ENCODE results near the gene CACNB2. TPM values are rescaled to one million over a fixed set of nuclear protein-coding genes. Genes with fewer than 3 reads are reported as not detected.

The CACNB2 gene
- total RNA-seq, 1 experiment from 2014 or later = 34.1 TPM

GRCh38 chr10:18483516-18484186 is 343.4 kb downstream of the CACNB2 start:
- intact Hi-C loops (cut with micrococcal nuclease; ENCODE audit: unreplicated experiment) = no loop called here
- no peak overlapping the region for H3K4me3 ChIP-seq (ENCODE audit: low read depth, low read length, poor library complexity, severe bottlenecking)
- no TSS peak for BruUV-seq (replicated peaks)
- H3K4me1 ChIP-seq (ENCODE audit: insufficient read depth, low read length, poor library complexity, severe bottlenecking) = no peaks in the 10 kb centered on the region
- TF ChIP-seq EZH2 (IDR thresholded peaks at IDR 0.05; ENCODE audit: borderline replicate concordance, low read depth, low read length, poor library complexity, severe bottlenecking) (no peak), CTCF (conservative IDR thresholded peaks at IDR 0.05; ENCODE audit: low read depth, low read length) (no peak)
- ChIA-PET POLR2A (ENCODE audit: low non-redundant PET) (interaction anchor here (0.6 kb wide), 1 partner anchor 1685 kb away, joined by 5 read pairs; no protein-coding TSS in a partner anchor), CTCF (no interaction called here)
- no peaks in the 10 kb centered on the region for H3K36me3 ChIP-seq (ENCODE audit: insufficient read depth, low read length, poor library complexity, severe bottlenecking)
- H3K9me3 ChIP-seq (ENCODE audit: low read depth, low read length, poor library complexity, severe bottlenecking) = no peaks in the 10 kb centered on the region
- no peak overlapping the region for H3K27ac ChIP-seq (ENCODE audit: low read depth, low read length, poor library complexity, severe bottlenecking)
- DNase-seq (ENCODE audit: low spot score) = peak; percentile 5
- H3K27me3 ChIP-seq (replicated peaks; ENCODE audit: insufficient read depth, low read depth, low read length, poor library complexity) = no peaks in the 10 kb centered on the region

GRCh38 chr10:18486438-18486837 is 346.2 kb downstream of the CACNB2 start:
- BruUV-seq (replicated peaks) = no TSS peak
- intact Hi-C loops (cut with micrococcal nuclease; ENCODE audit: unreplicated experiment) = no loop called here
- TF ChIP-seq CTCF (conservative IDR thresholded peaks at IDR 0.05; ENCODE audit: low read depth, low read length) = no peak
- H3K27ac ChIP-seq (ENCODE audit: low read depth, low read length, poor library complexity, severe bottlenecking) = no peak overlapping the region
- H3K4me1 ChIP-seq (ENCODE audit: insufficient read depth, low read length, poor library complexity, severe bottlenecking) = no peaks in the 10 kb centered on the region
- CTCF ChIA-PET = no interaction called here
- no peaks in the 10 kb centered on the region for H3K36me3 ChIP-seq (ENCODE audit: insufficient read depth, low read length, poor library complexity, severe bottlenecking)
- H3K9me3 ChIP-seq (ENCODE audit: low read depth, low read length, poor library complexity, severe bottlenecking) = no peaks in the 10 kb centered on the region
- POLR2A ChIA-PET (ENCODE audit: low non-redundant PET) = no interaction called here
- H3K4me3 ChIP-seq (ENCODE audit: low read depth, low read length, poor library complexity, severe bottlenecking) = no peak overlapping the region
- no peak for DNase-seq (ENCODE audit: low spot score)
- H3K27me3 ChIP-seq (replicated peaks; ENCODE audit: insufficient read depth, low read depth, low read length, poor library complexity) = no peaks in the 10 kb centered on the region

- ChIA-PET POLR2A (ENCODE audit: low non-redundant PET) (no interaction called here), CTCF (no interaction called here)
- H3K36me3 ChIP-seq (ENCODE audit: insufficient read depth, low read length, poor library complexity, severe bottlenecking) = no peaks in the 10 kb centered on the region
- no peaks in the 10 kb centered on the region for H3K9me3 ChIP-seq (ENCODE audit: low read depth, low read length, poor library complexity, severe bottlenecking)
- DNase-seq (ENCODE audit: low spot score) = no peak
- no peak for TF ChIP-seq EZH2 (IDR thresholded peaks at IDR 0.05; ENCODE audit: borderline replicate concordance, low read depth, low read length, poor library complexity, severe bottlenecking)
- no peak for TF ChIP-seq CTCF (conservative IDR thresholded peaks at IDR 0.05; ENCODE audit: low read depth, low read length)
- no TSS peak for BruUV-seq (replicated peaks)
- no peaks in the 10 kb centered on the region for H3K27me3 ChIP-seq (replicated peaks; ENCODE audit: insufficient read depth, low read depth, low read length, poor library complexity)
- no peaks in the 10 kb centered on the region for H3K4me1 ChIP-seq (ENCODE audit: insufficient read depth, low read length, poor library complexity, severe bottlenecking)
- H3K4me3 ChIP-seq (ENCODE audit: low read depth, low read length, poor library complexity, severe bottlenecking) = no peak overlapping the region
- H3K27ac ChIP-seq (ENCODE audit: low read depth, low read length, poor library complexity, severe bottlenecking) = no peak overlapping the region
- intact Hi-C loops (cut with micrococcal nuclease; ENCODE audit: unreplicated experiment) = no loop called here
Measured at GRCh38 chr10:18490755-18491154, 350.5 kb downstream of the CACNB2 start.
